HL-60/S4 (cell line): Measurements from ENCODE around the gene GNAT3.

ENCODE experiments used
- in situ Hi-C: fragments of 300-500 bp; cut with MboI; formaldehyde crosslinking; loops from 2 replicates; pipeline ENCODE4 v1.14.3; 2022; ENCODE audit warnings: low sequenced_read_pairs

The GNAT3 gene

DNA sequence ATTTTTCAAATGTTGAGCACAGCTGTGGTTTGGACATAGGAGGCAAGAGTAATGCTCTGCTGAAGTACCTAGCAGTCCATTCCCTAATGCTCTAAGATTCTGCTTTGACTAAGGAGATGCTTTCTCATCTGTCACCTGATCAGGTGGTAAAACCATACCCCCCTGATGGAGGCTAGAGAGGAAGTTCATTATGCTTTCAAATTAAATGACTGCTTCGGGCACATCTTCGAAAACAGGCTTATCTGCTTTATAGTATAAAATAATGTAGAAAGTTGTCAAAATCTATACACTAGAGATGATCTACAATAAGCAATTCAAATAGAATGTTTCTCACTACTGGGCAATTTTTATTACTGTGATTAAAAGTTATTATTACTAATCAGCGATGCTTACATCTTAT lies at the start of gene GNAT3:
Gene GNAT3, minus strand, starts transcription at position 101 of the 400 bp plus-strand sequence. CDS start 138 bp downstream, outside the sequence.
- in situ Hi-C loops = no loop called here

DNA sequence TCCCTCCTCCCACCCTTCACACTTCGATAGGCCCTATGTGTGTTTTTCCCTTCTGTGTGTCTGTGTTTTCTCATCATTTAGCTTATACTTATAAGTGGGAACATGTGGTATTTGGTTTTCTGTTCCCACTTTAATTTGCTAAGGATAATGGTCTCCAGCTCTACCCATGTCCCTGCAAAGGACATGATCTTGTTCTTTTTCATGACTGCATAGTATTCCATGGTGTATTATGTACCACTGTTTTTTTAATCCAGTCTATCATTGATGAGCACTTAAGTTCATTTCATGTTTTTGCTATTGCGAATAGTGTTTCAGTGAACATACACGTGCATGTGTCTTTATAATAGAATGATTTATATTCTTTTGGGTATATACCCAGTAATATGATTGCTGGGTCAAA lies 46.3 kb upstream of the GNAT3 start:
- in situ Hi-C loops = no loop called here

DNA sequence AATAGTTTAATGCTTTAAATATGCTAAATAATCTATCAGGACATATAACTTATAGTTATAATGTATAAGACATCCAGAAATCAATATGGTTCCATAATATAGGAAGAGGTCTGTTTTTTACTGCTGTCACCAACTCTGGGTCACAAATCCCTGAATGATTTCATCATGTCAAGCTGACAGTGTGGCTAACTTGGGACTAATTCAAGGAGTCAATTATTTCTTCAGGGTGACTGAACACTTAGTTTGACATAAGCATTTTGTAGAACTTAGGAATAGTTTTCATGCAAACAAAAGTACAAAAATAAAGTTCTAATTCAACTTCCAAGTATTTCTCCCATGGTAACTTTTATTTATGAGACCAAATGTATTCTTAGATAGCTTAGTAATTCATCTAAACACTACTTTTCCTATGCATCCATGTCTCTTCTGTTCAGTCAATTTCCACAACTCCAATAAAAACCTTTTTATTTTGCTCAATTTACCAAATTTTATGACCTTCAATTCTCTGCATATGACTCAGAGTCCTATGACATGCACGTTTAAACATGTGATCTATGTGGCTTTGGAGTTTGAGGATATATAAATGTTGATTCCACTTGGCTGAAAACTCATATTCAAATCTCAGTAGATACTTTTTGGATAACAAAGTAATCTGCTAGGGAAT lies 40.3 kb upstream of the GNAT3 start:
- in situ Hi-C loops = no loop called here

DNA sequence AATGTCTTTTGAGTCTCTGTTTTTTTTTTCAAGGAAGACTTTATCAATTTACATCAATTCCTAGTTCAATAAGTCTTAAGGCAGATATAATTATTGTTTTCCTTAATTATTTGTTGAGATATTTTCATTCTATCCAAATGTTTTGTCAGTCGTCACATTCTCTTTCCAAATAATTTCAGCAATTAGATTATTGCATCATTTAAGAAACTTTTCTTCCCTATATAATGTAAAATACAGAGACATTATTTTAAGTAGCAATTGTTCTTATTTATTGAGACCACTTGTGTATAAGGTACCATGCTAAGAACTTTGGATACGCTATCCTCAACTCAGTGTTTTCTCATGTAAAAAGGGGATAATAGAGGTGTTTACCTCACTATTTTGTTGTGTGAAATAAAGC lies 38.1 kb upstream of the GNAT3 start:
- in situ Hi-C loops = no loop called here

DNA sequence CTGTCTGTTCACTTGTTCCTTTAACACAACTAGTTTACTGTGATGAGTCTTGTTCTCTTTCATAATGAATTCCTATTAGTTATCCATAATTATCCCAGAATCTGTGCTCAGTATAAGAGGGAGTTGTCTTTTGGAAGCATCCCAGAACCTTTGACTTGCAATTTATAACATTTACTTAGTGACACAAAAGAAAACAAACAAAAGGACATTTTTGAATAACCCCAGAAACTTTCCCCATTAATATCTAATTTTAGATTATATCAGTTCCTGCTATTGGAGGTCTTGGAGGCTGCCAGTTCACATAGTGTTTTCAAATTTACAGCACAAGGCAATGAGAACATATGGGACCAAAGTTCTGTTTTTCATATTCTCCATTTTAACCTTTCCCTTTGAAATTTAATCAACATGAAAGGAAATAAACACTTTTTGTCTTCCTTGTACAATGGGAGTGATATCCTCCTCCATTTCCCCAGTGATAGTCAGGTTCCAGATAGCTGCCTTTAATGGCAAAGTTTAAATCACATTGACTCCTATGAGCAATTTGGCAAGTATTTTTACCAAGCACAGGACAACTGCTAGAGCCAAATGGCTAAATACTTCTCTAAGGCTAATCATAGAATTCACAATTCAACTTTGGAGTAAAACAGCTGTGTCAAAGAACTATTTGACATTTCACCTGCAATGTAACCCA lies 37.1 kb upstream of the GNAT3 start:
- in situ Hi-C loops = no loop called here

DNA sequence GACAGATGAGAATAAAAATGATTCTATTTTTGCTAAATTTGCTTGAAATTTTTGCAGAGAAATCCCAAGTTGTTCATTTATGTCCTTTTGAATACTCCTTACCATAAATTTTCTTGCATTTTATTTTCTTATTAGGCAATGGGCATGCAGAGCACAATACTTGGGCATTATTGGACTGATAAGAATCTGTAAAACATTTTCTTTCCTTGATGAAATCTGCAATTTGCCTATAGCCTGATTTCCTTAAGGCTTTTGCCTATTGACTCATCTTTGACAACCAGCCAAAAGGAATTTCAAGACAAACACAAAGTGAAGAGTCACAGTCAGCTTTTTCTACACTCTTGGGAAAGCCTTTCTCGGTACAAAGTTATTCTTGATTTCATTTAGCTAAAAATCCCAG lies 30.5 kb upstream of the GNAT3 start:
- in situ Hi-C loops = no loop called here

DNA sequence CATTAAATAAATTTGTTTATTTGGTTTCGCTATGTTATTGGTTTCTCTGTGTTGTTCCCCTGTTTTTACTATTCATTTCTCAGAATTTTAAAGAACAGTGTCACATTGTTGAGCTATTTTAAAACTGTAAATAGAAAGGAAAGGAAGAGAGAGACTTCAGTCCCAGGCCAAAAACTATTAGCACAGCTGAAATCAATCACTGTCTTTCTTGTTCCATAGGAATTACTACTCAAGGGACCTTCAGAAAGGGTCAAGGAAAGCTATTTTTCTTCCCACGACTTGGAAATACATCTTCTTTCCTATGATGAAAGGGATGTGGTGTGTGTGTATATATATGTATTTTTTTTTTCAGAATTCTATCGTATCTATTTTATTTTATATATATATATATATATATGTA lies 29.0 kb upstream of the GNAT3 start:
- in situ Hi-C loops = no loop called here

DNA sequence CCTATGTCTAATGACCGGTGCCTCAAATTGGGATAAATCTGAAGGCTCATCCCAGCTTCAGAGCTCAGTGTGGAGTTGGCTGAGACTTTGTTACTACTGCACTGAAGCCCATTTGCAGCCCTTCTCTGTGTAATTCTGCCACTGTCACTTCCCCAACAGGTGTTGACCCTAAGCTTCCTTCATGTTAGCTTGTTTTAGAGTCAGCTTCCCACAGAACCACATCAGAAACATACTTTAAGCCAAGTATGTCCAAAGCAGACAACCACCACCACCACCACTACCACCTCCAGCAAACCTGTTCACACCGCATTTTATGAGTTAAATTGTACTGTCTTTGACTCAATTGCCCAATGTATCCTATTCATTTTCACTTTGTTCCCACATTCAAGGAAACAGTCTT lies 25.2 kb upstream of the GNAT3 start:
- in situ Hi-C loops = no loop called here

DNA sequence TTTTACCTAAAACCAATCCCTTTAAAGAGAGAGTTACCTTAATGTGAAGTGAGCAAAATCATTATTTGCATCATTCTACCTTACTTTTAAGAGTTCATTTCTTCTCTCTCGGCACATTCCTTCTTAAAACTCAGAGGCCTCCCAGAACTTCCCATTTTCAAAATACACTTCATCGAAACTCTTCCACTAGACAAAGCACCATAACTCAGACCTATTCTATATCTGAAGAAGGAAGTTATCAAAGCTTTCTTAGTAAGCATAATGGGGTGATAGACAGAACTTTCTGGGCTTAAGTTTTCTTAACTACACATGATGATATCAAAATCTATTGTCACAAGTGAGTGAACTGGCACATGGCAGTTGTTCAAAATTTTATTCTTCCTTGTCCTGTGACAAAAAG lies 24.6 kb upstream of the GNAT3 start:
- in situ Hi-C loops = no loop called here

DNA sequence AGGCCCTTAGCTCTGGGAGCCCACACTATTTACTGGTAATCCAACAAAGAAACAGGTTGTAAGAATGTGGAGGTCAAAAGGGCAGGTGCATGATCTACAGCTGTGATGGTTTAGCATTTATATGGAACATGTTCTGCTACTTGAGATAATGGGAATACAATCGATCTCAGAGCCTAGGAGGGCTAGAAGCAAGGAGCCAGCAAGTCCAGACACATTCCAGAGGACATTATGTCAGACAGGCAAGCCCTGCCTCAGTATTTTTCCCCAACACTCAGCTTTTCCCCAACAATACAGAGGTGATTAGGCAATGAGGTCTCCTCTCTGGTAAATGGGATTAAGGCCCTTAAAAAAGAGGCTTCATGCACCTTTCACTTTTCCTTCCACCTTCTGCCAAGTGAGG lies 21.4 kb upstream of the GNAT3 start:
- in situ Hi-C loops = no loop called here

DNA sequence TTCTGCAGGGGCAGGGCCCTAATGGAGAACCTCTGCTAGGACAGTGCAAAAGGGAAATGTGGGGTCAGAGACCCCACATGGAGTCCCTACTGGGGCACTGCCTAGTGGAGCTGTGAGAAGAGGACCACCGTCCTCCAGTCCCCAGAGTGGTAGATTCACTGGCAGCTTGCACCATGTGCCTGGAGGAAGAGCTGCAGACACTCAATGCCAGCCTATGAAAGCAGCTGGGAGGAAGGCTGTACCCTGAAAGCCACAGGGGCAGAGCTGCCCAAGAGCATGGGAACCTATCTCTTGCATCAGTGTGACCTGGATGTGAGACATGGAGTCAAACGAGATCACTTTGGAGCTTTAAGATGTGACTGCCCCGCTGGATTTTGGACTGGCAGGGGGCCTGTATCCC lies 20.3 kb upstream of the GNAT3 start:
- in situ Hi-C loops = no loop called here

DNA sequence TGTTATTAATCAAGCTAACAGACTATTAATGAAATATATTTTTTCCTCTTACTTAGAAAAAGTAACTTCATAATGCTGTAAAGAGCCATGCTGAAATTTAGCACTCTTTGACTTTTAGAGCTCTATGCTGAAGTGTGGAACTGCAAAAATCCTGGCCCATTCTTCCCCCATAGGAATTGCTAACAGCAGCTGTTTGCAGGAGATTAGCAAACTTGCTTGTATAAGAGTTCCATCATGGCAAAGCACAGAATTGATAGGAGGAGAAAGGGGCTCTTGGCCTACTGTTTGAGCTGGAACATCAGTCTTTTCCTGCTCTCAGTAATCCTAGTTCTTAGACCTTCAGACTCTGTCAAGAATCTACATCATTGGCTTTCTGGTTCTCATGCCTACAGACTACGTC lies 18.3 kb upstream of the GNAT3 start:
- in situ Hi-C loops = no loop called here

DNA sequence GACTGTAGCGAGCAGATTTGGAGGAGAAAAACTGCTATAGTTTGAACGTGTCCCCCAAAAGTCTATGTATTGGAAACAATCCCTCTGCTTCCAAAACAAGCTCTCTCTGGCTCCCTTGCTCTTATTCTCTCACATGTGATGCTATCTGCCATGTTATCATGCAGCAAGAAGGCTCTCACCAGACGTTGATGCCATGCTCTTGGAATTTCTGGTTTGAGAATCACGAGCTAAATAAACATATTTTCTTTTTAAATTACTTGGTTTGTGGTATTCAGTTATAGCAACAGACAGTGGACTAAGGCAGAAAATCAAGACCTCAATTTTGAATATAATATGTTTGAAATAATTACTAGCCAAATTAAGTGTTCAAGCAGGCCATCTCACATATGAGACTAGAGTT lies 17.5 kb upstream of the GNAT3 start:
- in situ Hi-C loops = no loop called here

DNA sequence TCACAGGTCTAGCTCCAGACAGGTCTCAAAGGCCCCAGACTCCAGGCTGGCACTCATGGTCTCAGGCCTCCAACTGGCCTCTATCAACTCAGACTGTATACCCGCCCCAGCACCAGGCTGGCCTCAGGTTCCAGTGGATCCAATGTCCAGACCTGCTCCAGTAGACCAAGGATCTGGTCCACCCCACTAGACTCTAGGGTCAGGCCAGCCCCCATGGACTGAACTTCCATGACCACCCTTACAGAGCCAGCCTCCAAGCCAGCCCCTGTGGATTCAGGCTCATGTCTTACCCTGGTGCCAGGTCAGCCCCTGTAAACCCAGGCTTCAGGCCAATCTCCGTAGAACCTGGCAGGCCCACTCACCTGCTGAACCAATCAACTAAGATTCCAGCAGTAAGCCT lies 16.8 kb upstream of the GNAT3 start:
- in situ Hi-C loops = no loop called here

DNA sequence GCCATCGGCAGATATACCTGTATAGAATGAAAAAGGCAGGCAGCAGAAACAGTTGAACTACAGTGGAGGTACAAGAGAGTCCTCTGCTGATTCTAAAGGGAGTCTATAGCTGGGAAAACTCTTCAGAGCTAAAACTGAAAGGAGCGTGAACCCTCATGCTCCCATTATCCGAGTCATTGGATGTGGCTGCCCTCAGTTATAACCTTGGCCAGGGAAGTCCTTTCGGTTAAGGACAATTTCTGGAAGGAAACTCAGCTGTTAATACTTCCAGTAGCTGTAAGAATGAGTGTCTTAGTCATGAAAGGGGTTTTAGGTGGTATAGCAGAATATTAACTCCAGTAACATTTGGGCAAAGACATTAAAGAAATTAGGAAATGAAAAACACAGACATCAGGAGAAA lies 14.6 kb upstream of the GNAT3 start:
- in situ Hi-C loops = no loop called here

DNA sequence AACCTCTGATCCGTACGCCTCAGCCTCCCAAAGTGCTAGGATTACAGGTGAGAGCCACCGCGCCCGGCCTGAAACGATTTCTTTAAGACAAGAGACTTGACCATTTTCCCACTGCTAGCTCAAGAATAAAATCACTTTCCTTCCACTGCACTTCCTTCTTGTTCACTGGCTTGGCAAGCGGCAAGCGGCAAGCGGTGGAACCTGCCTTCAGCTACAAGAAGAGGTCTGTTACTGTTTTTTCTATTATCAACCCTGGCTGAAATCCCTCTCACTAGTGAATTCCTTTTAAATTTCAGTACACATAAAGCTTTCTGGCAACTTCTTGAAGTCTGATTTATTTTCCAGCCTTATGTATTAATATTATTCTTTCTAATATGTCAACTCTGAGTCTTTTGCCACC lies 12.8 kb upstream of the GNAT3 start:
- in situ Hi-C loops = no loop called here

DNA sequence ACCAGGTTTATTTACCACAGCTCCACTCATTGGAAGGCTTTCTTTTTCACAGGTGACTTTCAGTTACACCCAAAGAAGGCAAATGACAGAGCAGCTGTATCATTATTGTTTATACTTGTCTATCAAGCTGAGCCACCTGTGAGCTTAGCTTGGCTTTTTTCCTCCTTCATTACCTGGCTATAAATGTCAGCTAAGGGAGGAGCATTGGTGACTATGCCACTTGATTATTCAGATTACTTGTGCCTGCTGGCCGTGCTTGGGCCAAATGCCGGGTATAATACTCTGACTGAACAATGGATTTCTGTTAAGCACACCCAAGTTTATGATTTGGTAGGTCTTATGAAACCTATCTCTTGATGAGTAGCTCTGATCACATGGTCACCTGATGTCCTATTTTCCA lies 9.9 kb upstream of the GNAT3 start:
- in situ Hi-C loops = no loop called here

DNA sequence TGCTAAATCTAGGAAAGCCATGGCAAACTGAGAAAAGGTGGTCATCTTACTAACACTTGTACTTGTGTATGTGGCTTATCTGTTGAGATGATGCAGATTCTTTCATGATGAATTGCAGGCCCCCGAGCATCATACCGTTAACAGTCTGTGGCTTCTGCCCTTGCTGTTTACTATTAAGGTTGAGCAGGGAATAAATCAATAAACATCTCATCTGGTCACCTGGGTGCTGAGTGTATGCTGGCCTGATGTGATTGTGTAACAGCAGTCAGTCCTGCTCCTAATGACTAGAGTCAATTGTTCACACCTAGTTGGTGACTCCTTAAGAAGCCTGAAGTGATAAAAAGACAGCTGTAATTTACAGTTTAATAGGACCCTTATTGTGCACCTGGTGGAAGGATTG lies 8.3 kb upstream of the GNAT3 start:
- in situ Hi-C loops = no loop called here

DNA sequence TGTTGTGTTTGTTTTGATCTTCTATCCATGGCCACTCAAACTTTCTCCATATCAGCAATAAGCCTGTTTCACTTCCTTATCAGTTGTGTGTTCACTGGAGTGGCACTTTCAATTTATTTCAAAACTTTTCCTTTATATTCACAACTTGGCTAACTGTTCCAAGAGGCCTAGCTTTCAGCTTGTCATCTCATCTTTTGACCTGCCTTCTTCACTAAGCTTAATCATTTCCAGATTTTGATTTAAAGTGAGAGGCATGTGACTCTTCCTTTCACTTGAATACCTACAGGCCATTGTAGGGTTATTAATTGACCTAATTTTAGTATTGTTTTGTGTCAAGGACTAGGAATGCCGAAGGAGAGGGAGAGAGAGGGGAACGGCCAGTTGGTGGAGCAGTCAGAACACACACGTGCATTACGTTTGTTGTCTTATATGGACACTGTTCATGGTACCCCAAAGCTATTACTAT lies 5.5 kb upstream of the GNAT3 start:
- in situ Hi-C loops = no loop called here

DNA sequence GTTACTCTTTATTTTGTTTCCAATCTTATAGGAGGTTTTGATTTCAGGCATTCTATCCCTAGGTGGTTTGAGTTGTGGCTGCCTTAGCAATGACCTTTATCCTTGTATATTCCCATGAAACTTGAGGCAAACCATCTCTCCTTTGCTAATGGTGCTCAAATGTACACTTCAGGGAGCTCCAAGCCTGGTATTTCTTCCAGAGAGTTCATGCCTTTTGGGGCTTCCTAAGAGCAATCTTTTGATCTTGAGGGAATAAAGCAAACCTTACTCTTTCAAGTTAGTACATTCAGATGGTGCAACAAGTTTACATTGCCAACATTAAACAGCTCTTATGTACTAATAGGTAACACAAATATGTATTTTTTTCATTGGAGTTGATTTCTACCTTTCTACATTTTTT lies 3.4 kb upstream of the GNAT3 start:
- in situ Hi-C loops = no loop called here

DNA sequence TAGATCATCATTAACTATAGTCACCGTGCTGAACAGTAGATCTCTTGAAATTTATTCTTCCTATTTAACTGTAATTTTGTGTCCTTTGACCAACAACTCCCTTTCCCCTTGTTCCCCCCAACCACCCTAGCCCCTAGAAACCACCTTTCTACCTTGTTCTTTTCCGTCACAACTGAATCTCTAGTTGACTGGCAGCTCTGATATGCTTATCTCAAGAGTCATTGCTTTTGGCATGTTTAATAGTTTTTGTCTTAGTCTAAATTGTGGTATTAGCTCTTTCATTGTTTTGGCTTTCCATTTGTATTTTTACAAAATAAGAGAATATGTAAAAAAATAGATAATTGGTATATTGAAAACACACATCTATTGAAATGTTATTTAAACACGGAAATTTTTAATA lies 1.8 kb downstream of the GNAT3 start:
- in situ Hi-C loops = no loop called here

DNA sequence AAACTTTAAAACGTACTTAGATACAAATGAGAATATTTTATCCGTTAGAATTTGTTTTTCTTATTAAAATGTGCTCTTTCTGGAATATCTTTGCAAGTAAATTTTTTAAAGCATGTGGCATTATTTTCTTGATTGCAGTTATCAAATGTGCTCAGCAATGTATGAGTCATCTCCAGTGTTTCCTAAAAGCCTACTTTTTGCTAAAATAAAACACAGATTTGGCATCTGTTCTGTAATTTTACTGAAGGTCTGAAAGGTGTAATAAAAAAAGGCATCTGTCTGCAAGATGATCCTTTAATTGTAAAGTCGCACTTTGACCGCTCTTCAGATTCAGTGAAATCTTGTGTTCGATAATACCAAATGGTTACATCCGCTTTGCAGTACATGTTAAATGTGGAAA lies 3.4 kb downstream of the GNAT3 start:
- in situ Hi-C loops = no loop called here
